ENCODE results near the gene ZNF217.
"Not testable (repeated sequence)": the region's sequence is repeated elsewhere in the genome, so short reads cannot be mapped to it uniquely, and the experiment has no call there.

- TF ChIP-seq CTCF (IDR thresholded peaks at IDR 0.05; ENCODE audit: insufficient read depth, low read length); POLR2AphosphoS5 (IDR thresholded peaks at IDR 0.05; ENCODE audit: low read depth); REST (IDR thresholded peaks at IDR 0.05; ENCODE audit: insufficient replicate concordance, low read depth); SPI1 (IDR thresholded peaks at IDR 0.05; ENCODE audit: borderline replicate concordance, low read depth): not testable (repeated sequence)
Observed at GRCh38 chr20:53521421-53521820, 72.2 kb downstream of the ZNF217 start.
